T-helper 17 cell (primary cell): Measurements from ENCODE around the gene MARCHF3. TPM values are rescaled to one million over a fixed set of nuclear protein-coding genes. Genes with fewer than 3 reads are reported as not detected.

Source experiments
- ATAC-seq: fragments of 150-1000 bp; cut with Tn5 transposase; 2 replicates; pipeline ENCODE4 v1.10.0; 2021; ENCODE audit warnings: mild to moderate bottlenecking, moderate library complexity
- DNase-seq, 3 donors: peaks; one replicate each; pipeline versions ENCODE4 v3.0.0 to v3.0.0-alpha.2; 2020 to 2021
- H3K9me3 ChIP-seq: one replicate; pipeline ENCODE4 v1.7.0; 2013; ENCODE audit warnings: low read length, mild to moderate bottlenecking; ENCODE audit not compliant: control insufficient read depth, poor library complexity, severe bottlenecking
- H3K27ac Mint-ChIP-seq: one replicate; pipeline ENCODE4 v1.8.0; 2022; ENCODE audit warnings: mild to moderate bottlenecking, moderate library complexity, mixed read lengths
- H3K27me3 Mint-ChIP-seq: one replicate; pipeline ENCODE4 v1.8.0; 2022; ENCODE audit warnings: mixed read lengths
- H3K36me3 Mint-ChIP-seq: one replicate; pipeline ENCODE4 v1.8.0; 2022; ENCODE audit warnings: low read depth, mixed read lengths
- H3K4me1 Mint-ChIP-seq: one replicate; pipeline ENCODE4 v1.8.0; 2022; ENCODE audit warnings: mild to moderate bottlenecking, mixed read lengths
- H3K4me3 Mint-ChIP-seq: one replicate; pipeline ENCODE4 v1.8.0; 2022; ENCODE audit warnings: mild to moderate bottlenecking, moderate library complexity, mixed read lengths
- total RNA-seq, 4 donors: library from RNA in 2 of 4; stranded (reverse) in 2 of 4; gene quantifications; one replicate each; pipeline ENCODE4 v1.2.3 and lab custom pipeline; 2022 to 2026

MARCHF3 gene
- total RNA-seq, 2 donors from 2014 or later: 6.6 to 8.4 TPM

GRCh38 chr5:126831156-126831555 is 199.2 kb downstream of the MARCHF3 start:
- H3K27me3 Mint-ChIP-seq: no peaks in the 10 kb centered on the region
- H3K4me1 Mint-ChIP-seq: peaks cover 8% of the 10 kb centered on the region
- no peak for DNase-seq
- no peaks in the 10 kb centered on the region for H3K9me3 ChIP-seq
- H3K27ac Mint-ChIP-seq: no peak overlapping the region
- no peak overlapping the region for H3K4me3 Mint-ChIP-seq
- peaks cover 18% of the 10 kb centered on the region for H3K36me3 Mint-ChIP-seq
- ATAC-seq: no peak

GRCh38 chr5:126830061-126830460 is 200.3 kb downstream of the MARCHF3 start:
- ATAC-seq (no peak), DNase-seq (no peak)
- no peaks in the 10 kb centered on the region for H3K9me3 ChIP-seq
- no peaks in the 10 kb centered on the region for H3K27me3 Mint-ChIP-seq
- no peak overlapping the region for H3K4me3 Mint-ChIP-seq
- peaks cover 21% of the 10 kb centered on the region for H3K36me3 Mint-ChIP-seq
- peaks cover 8% of the 10 kb centered on the region for H3K4me1 Mint-ChIP-seq
- no peak overlapping the region for H3K27ac Mint-ChIP-seq

- H3K27ac Mint-ChIP-seq: peak overlapping the region; percentile 6
- no peaks in the 10 kb centered on the region for H3K9me3 ChIP-seq
- peaks cover 6% of the 10 kb centered on the region for H3K4me1 Mint-ChIP-seq
- no peak overlapping the region for H3K4me3 Mint-ChIP-seq
- no peak for DNase-seq
- H3K27me3 Mint-ChIP-seq: no peaks in the 10 kb centered on the region
- H3K36me3 Mint-ChIP-seq: peaks cover 21% of the 10 kb centered on the region
- ATAC-seq: no peak
Observed at GRCh38 chr5:126829098-126829497, 201.3 kb downstream of the MARCHF3 start.

GRCh38 chr5:126826619-126827215 is 203.6 kb downstream of the MARCHF3 start:
- no peaks in the 10 kb centered on the region for H3K9me3 ChIP-seq
- no peak overlapping the region for H3K4me3 Mint-ChIP-seq
- ATAC-seq: no peak
- peak overlapping the region; percentile 56 for H3K27ac Mint-ChIP-seq
- peaks cover 17% of the 10 kb centered on the region for H3K36me3 Mint-ChIP-seq
- no peak for DNase-seq
- H3K4me1 Mint-ChIP-seq: peaks cover 6% of the 10 kb centered on the region
- no peaks in the 10 kb centered on the region for H3K27me3 Mint-ChIP-seq

GRCh38 chr5:126819253-126819652 is 211.1 kb downstream of the MARCHF3 start:
- ATAC-seq: no peak
- DNase-seq: no peak
- no peaks in the 10 kb centered on the region for H3K9me3 ChIP-seq
- Mint-ChIP-seq H3K27ac (no peak overlapping the region), H3K4me3 (no peak overlapping the region), H3K4me1 (peaks cover 3% of the 10 kb centered on the region), H3K27me3 (no peaks in the 10 kb centered on the region), H3K36me3 (peaks cover 6% of the 10 kb centered on the region)

GRCh38 chr5:126818736-126819135 is 211.6 kb downstream of the MARCHF3 start:
- Mint-ChIP-seq H3K36me3 (peaks cover 6% of the 10 kb centered on the region), H3K27me3 (no peaks in the 10 kb centered on the region), H3K27ac (no peak overlapping the region), H3K4me3 (no peak overlapping the region), H3K4me1 (peaks cover 3% of the 10 kb centered on the region)
- H3K9me3 ChIP-seq: no peaks in the 10 kb centered on the region
- DNase-seq: no peak
- ATAC-seq: no peak

Other genes with a start within 250 kb of the MARCHF3 start
- gene C5orf63, start 42.9 kb upstream of the MARCHF3 start, total RNA-seq: 1 to 10 TPM; 5.2 to 5.6 TPM